Mononuclear cell (primary cell): Measurements from ENCODE around the gene HOTAIR. TPM values are rescaled to one million over a fixed set of nuclear protein-coding genes. Genes with fewer than 3 reads are reported as not detected.

Experiments used
- H3K27me3 ChIP-seq: 2 replicates; pipeline ENCODE4 v1.6.0; 2011; ENCODE audit warnings: low read length, control low read depth; ENCODE audit not compliant: insufficient read depth
- H3K4me1 ChIP-seq: 2 replicates; pipeline ENCODE4 v1.5.1; 2011; ENCODE audit warnings: mild to moderate bottlenecking, low read length, control low read depth; ENCODE audit not compliant: insufficient read depth
- H3K4me3 ChIP-seq: 2 replicates; pipeline ENCODE4 v1.5.1; 2011; ENCODE audit warnings: mild to moderate bottlenecking, low read length, moderate library complexity
- H3K9me3 ChIP-seq: 2 replicates; pipeline ENCODE4 v1.5.1; 2011; ENCODE audit warnings: low read depth, mild to moderate bottlenecking, control low read depth, low read length
- total RNA-seq: library from RNA; depleted of rRNA; stranded (reverse); fragments of >200 nt; gene quantifications from one replicate; pipeline ENCODE4 v1.2.3, GENCODE V29; 2012

HOTAIR gene
- total RNA-seq, 1 donor = not detected

DNA sequence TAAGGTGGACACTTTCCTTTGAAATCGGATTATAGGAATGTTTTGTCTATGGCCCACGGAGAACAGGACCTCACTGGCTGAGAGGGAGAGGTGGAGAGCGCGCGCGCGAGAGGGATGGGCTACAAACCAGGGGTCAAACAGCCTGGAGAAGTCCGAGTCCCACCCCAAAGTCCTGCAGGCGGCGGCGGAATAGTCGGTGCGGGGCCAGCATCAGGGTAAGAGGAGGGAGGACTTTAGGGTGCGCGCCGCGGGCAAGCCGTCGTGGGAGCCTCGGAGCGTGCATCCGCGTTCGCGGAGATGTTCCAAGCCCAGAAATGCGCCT lies 30.7 kb upstream of the HOTAIR start:
- Histone ChIP-seq H3K9me3 (no peaks in the 10 kb centered on the region), H3K4me1 (peaks cover 18% of the 10 kb centered on the region), H3K27me3 (peaks cover 91% of the 10 kb centered on the region), H3K4me3 (no peak overlapping the region)

DNA sequence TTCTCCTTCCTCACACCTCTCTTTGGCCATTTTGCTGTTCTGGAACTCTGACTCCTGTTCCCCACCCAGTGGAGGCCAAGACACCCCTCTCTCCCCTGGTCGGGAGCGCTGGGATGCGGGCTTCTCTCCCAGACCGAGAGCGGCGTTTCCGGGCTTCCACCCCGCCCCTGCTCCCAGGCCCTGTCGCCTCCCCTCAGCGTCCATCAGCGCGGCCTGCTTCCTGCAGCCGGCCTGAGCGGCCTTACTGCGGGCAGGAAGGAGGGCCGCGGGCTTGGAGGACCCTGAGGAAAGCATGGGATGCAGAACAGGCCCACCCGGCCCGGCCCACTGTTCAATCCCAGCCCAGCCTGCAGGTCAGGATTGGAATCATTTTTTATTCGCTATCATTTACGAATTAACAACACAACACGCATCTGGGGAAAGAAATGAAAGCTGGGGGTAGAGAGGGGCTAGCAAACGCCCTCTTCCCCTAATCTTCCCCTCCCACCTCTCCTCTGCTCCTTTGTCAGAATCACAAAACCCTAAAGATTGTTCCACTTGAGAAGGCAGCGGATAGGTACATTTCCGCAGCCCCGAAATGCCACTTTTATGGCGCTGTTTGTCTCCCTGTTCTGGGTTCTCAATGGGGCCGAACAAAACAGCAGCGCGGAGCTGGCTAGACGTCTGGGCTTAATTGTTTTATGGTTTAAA lies 30.2 kb upstream of the HOTAIR start:
- H3K9me3 ChIP-seq = no peaks in the 10 kb centered on the region
- H3K4me1 ChIP-seq = peaks cover 23% of the 10 kb centered on the region
- peaks cover 91% of the 10 kb centered on the region for H3K27me3 ChIP-seq
- H3K4me3 ChIP-seq = no peak overlapping the region

DNA sequence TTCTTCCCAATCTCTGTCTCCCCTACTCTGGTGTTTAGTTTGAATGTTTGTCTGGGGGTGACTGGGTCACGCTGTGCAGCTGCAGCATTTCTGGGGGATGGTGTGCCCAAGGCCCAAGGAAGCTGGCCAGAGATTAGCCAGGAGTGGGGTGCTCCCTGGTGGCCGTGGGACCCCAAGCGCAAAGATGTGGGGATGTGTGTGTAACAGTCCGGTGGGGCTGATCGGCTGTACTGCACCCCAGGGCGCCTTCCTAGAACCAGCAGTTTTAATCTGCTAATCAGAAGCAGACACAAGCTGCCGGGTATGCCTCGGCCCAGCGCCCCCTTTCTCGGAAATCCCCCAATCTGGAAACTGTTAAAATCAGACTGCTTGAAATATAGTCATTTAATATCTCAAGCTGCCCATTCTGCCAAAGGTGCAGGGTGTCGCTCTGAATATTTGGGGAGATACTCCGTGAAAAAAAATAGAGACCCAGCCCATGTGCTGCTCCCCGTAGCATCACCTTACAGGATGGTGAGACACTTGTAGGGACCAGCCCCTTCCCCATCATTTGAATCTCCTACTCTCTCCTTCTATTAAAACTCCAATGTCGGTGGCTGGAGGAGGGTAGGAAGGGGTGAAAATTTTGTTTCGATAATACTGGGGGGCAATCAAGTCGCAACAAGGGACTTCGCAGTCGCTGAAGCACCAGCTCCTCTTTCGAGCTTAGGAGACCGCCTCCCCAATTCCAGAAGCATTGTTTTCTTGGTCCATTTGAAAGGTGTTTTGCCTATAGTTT lies 29.5 kb upstream of the HOTAIR start:
- peaks cover 24% of the 10 kb centered on the region for H3K4me1 ChIP-seq
- H3K9me3 ChIP-seq = no peaks in the 10 kb centered on the region

DNA sequence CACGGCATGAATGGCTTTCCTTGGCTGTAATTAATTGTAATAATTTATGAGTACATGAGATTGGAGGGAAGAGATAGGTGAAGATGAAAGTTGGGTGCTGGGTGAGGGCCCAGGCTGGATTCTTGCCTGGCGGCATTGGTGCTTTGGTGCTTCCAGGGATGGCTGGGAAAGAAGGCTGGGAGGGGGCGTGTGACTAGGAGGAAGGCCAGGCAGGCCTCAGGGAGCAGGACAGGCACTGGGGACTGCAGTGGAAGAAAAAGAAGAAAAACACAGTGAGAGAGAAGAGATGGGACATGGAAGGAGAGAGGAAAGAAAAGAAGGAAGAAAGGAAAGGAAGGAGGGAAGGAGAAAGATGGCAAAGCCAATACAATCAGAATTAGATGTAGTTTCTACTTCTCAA lies 28.9 kb upstream of the HOTAIR start:
- Histone ChIP-seq H3K4me1 (peaks cover 24% of the 10 kb centered on the region), H3K4me3 (no peak overlapping the region), H3K9me3 (no peaks in the 10 kb centered on the region)

More for the DNA sequence above, 29.5 kb upstream of the HOTAIR start:
- Histone ChIP-seq H3K27me3 (peaks cover 90% of the 10 kb centered on the region), H3K4me3 (no peak overlapping the region)

DNA sequence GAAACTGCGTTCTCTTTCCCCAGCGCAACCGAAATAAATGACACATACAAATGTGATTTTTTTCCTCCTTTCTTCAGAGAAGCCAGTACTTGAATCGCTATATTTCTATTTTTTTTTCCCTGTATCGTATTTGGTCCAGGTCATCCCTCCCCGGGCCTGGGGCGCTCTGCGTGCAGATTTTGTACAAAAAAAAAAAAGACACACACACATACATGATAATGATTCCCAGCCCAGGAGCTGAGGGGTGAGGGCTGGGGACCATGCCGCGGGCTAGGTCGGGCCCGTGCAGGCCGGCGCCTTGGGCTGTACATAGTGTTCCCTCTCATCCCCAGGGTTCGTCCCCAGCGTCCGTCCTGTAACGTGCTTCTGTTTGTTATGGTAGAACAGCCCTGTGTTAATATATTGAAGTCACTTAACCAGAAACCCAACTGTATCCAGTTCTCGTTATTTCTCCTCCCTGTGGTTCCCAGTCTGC lies 28.2 kb upstream of the HOTAIR start:
- Histone ChIP-seq H3K27me3 (peaks cover 96% of the 10 kb centered on the region), H3K4me1 (peaks cover 24% of the 10 kb centered on the region), H3K4me3 (no peak overlapping the region), H3K9me3 (no peaks in the 10 kb centered on the region)

More for the DNA sequence above, 28.9 kb upstream of the HOTAIR start:
- H3K27me3 ChIP-seq = peaks cover 95% of the 10 kb centered on the region

DNA sequence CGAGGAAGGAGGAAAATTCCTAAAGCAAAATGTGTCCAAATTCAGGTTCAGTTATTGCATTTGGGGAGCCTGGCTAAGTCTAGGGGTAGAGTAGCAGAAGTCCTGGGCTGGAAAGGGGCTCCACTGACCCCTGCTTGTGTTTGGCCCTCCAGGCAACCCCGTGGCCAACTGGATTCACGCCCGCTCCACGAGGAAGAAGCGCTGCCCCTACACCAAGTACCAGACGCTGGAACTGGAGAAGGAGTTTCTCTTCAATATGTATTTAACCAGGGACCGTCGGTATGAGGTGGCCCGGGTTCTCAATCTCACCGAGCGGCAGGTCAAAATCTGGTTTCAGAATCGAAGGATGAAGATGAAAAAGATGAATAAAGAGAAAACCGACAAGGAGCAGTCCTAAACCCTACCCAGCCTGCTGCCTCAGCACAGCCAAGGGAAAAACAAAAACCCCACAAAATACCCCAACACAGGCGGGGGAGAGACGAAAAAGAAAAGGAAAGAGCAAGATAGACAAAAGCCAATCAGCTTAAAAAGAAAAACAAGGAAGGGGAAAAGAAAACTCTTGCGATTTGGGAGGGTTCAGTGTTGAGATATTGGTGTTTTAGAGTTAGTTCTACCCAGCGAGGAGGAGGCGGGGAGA lies 27.6 kb upstream of the HOTAIR start:
- H3K9me3 ChIP-seq = no peaks in the 10 kb centered on the region
- H3K27me3 ChIP-seq = peaks cover 96% of the 10 kb centered on the region
- no peak overlapping the region for H3K4me3 ChIP-seq
- peaks cover 23% of the 10 kb centered on the region for H3K4me1 ChIP-seq

DNA sequence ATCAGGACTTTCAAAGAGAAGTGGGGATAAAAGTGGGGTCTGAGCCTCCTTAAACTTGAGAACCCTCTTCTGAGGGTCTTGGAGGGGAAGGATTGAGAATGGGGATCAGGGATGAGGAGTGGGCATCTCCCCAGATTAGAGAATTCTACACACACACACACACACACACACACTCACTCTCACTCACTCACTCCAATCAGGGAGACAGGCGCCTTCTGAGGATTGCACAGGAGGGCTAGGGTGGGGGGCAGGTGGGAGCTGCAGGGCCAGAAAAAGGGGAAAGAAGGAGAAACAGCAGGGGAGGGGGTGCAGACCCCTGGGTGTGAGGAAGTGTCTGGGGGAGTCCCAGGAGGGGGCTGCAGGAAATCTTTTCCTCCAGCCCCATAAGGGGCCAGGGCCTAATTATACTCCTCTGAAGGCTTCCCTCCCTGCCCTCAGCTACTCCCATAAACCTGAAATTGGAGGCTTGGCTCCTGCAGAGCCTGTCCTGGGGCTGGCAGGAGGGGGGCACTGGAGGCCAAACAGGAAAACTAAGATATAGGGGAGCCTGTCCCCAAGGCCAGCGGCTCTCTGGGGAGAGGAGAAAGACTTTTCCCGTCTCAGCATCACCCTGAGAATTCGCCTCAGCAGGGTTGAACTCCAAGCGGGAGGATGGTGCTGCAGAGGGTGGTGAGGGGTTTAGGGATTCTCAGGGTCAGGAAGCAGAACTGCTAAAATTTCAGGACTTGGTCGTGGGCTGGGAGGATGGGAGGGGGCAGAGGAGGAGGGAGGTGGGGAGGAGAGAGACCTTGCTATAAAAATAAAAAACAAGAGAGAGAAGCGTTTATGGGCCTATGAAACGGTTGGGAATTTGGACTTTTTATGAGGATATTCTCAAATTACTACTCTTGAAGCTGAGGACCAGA lies 26.8 kb upstream of the HOTAIR start:
- H3K9me3 ChIP-seq = no peaks in the 10 kb centered on the region
- no peak overlapping the region for H3K4me3 ChIP-seq
- peaks cover 96% of the 10 kb centered on the region for H3K27me3 ChIP-seq
- peaks cover 15% of the 10 kb centered on the region for H3K4me1 ChIP-seq

DNA sequence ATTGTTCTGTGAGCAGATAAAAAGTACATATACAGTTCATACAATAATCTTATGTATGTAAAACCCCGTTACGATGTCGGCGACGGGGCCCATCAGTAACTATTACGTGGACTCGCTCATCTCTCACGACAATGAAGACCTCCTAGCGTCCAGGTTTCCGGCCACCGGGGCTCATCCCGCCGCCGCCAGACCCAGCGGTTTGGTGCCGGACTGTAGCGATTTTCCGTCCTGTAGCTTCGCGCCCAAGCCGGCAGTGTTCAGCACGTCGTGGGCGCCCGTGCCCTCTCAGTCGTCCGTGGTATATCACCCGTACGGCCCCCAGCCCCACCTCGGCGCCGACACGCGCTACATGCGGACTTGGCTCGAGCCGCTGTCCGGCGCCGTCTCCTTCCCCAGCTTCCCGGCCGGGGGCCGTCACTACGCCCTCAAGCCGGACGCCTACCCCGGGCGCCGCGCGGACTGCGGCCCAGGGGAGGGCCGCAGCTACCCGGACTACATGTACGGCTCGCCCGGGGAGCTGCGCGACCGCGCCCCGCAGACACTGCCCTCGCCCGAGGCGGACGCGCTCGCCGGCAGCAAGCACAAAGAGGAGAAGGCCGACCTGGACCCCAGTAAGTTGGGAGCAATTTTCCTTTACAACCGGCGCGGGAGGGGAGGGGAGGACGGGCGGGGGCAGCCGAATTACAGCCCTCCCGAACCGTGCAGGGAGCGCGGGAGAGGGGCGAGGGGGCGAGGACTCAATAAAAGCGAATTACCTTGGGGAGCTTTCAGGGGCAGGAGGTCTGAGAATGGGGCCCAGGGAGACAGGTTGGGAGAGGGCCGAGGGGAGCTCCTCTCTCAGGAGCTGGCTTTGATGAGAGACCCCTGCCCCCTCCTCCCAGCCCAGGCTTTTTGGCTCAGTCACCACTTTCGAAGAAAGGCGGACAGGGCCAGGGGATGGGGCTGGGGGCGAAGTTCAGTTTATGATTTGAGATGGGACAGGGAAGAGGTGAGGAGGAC lies 25.7 kb upstream of the HOTAIR start, which contains the start of gene HOXC9:
Gene HOXC9, plus strand, starts transcription at position 46 of the 999 bp plus-strand sequence. Its CDS starts 28 bp downstream, at position 74.
- peaks cover 96% of the 10 kb centered on the region for H3K27me3 ChIP-seq
- H3K4me3 ChIP-seq = no peak within 1 kb of the TSS
- peaks cover 13% of the 10 kb centered on the region for H3K4me1 ChIP-seq
- H3K9me3 ChIP-seq = no peaks in the 10 kb centered on the region

DNA sequence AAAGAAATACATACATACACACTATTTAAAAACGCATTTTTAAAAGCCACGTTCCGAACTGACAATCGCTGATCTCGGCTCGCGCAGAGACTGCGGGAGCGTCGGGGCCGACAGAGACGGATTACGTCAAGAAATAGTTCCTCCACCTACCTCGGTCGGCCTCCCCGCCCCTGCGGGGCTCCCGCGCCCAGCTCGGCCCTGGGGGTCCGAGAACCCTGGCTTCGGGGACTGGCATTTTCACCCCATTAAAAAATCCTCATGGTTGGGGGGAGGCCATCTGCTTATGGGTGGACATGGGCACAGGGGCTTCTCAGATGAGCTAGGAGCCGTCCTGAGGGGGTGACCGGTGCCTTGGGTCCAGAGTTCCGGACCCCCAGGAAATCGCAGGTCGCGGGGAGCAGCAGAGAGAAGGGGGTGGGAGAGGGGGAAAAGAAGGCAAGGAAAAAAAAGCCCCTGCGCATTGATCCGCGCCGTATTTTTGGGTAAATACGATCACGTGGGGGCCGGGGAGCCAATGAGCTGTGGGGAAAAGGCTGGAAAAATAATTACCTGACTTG lies 24.9 kb upstream of the HOTAIR start:
- Histone ChIP-seq H3K27me3 (peaks cover 96% of the 10 kb centered on the region), H3K4me1 (peaks cover 21% of the 10 kb centered on the region), H3K9me3 (no peaks in the 10 kb centered on the region), H3K4me3 (no peak overlapping the region)

DNA sequence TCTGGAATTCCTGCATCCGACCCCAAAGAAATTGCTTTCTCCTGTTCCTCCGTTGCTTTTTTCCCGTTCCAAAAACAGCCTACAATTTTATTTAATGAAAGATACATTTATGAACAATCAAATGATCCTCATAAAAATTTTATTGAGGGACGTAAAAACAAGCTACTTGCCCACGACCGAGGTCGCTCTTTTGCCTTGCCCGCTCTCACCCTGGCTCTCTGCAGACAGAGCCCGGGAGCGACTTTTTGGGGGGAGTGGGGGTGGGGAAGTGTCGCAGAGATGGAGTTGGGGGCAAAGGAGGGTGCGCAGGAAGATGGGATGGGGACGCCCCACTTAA lies 24.1 kb upstream of the HOTAIR start:
- Histone ChIP-seq H3K4me1 (peaks cover 27% of the 10 kb centered on the region), H3K9me3 (no peaks in the 10 kb centered on the region), H3K4me3 (no peak overlapping the region), H3K27me3 (peaks cover 96% of the 10 kb centered on the region)

DNA sequence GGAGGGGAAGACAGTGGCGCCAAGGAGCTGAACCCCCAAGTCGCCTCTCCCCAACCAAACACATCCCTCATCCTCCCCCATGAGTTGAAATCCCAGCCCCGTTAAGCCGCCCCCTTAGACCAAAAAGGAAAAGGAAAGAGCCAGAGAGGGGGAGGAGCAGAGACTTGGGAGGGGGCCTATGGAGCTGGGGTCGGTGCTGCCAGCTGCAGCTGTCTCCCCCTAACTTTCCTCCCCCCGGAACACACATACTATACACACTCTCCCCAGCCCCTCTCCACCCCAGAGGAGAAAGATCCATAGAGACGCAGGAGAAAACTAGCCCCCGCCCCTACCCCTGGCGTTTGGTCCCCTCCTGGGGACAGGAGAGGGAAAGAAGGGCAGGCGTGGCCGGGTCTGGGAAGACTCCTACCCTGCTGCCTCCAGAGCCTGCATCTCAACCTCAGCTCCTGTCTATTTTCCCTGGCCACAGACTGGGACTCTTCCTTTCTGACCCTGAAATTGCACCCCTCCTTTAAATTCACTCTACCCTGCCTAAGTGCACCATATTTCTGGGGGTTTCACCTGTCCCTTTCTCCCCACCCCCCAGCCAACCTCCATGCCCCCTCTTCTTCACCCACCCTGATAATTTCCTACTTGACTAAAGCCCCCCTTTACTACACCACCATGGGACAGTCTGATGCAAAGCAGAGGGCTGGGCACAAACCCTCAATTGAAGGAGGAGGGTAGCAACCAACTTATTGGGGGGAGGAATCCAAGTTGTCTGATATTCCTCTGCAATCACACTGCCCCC lies 23.6 kb upstream of the HOTAIR start:
- H3K9me3 ChIP-seq = no peaks in the 10 kb centered on the region
- peaks cover 27% of the 10 kb centered on the region for H3K4me1 ChIP-seq
- peaks cover 97% of the 10 kb centered on the region for H3K27me3 ChIP-seq
- H3K4me3 ChIP-seq = no peak overlapping the region

DNA sequence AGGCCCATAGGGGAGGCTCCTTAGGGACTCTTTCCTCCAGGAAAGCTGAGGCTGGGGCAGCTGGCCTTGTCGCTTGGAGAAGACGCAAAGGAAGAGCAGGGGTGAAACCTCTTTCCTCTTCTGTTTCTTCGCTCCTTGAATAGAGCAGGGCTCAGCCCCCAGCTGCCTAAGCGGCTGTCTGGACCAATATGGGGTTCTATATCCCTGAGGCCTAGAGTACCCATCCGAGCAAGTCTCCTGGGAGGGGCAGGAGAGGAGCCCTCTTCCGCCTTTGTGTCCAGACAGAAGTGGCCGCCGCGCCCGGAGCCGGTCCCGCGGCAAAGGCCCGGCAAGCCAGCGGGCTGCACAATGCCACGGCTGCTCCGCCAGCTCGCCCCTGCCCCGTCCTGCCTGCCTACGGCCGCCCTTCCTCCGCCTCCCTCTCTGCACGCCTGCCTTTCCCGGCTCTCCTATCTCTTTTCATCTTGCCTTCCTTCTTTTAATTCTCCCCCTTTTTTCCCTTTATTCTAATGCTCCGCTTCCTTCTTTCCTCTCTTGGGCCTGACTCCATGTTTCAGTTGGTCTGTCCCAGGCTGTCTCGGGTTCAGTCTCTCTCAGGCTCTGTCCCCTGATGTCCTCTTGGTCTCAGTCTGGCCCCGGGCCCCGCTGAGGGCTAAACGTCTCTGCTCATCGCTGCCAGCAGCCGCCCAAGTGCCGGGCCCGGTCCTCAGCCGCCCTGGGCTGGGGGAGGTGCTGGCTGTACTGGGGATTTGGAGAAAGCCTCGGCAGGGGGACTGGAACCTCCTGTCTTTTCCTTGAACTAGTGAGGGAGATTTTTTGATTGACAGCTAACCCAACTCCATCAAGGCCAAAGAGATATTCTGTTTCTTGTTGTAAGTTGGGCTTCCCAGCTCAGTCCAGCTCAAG lies 22.7 kb upstream of the HOTAIR start:
- Histone ChIP-seq H3K4me3 (no peak overlapping the region), H3K4me1 (peaks cover 27% of the 10 kb centered on the region), H3K27me3 (peaks cover 98% of the 10 kb centered on the region), H3K9me3 (no peaks in the 10 kb centered on the region)
